NCI-H2107 treated with DMSO at 0.1 percent for 48 hours (cell line): ENCODE results near the gene ATP10A.
"Not testable (repeated sequence)": the region's sequence is repeated elsewhere in the genome, so short reads cannot be mapped to it uniquely, and the experiment has no call there.

Source experiments
- DNase-seq: peaks from one replicate; lab custom pipeline; 2025; ENCODE audit not compliant: unreplicated experiment; lab: John Stamatoyannopoulos, UW

The ATP10A gene

DNA sequence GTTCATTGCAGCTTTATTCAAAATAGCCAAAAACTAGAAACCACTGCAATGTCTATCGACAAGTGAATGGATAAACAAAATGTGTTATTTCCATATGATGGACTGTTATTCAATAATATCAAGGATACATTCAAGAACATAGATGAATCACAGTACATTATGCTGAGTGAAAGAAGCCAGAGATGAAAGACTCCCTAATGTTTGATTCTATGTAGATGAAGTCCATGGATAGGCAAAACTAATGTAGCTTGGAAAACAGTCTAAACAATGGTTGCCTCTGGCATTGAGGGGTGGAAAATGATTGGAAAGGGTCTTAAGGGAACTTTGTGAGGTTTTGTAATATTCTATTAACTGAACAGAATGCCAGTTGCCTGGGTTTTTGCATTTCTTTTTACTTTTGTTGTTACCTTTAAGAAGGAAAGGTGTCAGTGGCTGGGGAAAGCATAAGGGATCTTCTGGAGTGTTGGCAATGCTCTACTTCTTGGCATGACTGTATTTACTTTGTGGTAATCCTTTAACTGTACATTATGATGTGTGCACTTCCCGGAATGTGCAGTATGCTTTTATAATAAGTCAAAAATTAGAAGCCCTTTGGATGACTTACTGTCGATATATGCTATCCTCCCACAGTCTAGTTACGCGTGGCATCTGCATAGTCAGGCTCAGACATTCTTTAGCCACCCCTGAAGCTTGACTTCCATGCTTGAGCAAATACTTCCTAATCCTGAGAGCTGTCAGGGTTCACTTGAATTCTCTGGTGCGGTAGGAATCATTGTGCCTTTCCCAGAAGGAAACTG is 20.5 kb upstream of the ATP10A start:
- DNase-seq = no peak

DNA sequence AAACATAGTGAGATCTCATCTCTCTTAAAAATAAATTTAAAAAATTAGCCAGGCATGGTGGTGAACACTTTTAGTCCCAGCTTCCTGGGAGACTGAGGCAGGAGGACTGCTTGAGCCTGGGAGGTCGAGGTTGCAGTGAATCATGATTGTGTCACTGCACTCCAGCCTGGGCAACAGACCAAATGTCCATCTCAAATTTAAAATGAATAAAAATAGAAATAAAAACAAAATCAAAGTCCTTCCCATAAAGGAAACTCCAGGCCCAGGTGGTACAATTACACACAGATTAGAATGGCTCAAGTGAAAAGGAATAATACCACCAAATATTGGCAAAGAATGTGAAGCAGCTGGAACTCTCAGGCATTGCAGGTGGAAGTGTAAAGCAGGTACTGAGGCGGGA is 19.3 kb upstream of the ATP10A start:
- no peak for DNase-seq

DNA sequence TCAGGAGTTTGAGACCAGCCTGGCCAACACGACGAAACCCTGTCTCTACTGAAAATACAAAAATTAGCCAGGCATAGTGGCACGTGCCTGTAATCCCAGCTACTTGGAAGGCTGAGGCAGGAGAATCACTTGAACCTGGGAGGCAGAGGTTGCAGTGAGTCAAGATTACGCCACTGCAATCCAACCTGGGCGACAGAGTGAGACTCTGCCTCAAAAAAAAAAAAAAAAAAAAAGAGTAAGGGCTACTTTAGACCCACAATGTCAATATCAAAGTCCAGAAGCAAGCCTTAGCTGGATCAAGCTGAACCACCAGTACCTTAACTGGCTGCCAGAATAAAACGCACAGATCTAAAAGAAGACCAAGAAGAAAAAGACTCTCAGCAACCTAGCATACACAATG is 17.8 kb upstream of the ATP10A start:
- not testable (repeated sequence) for DNase-seq

DNA sequence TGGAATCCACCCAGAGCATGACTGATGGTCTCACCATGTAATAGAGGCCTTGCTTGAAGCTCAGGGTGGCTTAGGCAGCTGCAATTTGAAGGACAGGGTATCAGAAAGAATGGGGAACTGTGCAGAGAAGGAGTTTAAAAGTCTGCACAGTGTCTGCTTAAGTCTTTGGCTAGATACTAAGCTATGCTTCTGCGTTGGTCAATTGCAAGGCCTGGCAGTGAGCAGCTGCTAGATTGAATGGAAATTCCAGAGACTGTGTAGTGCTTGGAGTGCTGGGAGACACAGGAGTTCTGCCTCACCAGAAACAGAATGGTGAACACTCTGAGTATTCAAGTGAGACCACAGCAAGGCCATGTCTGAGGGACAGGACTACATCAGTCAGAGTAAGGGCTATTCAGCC is 17.3 kb upstream of the ATP10A start:
- DNase-seq = no peak

DNA sequence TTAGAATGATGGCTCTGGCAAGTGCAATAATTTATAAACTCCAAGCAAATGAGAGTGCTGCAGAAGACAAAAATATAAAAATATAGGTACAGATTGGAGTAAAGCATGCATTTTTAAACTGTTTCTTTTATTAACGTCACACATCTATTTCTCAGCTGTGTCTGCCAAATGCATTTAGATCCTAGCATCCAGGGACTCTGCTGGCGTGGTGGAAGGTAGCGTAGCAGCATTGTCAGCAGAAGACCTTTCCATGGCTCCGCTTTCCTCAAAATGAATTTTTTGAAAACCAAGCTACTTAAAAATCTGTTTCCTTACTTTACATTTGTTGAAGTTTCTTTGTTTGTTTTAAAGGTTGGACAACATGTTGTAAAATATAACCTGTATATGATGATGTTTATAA is 16.3 kb upstream of the ATP10A start:
- no peak for DNase-seq

DNA sequence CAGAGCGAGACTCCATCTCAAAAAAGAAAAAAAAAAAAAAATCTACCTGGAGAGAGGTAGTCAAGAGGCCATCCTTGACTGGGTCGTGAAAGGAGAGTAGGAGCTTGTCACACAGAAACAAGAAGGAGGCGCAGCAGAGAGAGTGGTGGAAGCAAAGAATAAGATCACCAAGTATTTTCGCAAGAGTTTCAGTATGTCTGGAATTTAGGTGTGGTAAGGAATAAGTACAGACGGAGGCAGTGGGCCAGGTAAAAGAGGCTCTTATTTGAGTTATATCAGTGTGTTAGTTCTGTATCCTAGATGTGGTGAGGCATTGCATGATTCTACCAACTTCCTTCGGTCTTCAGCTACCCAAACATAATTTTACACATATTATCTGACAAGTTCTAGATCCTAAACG is 14.6 kb upstream of the ATP10A start:
- DNase-seq = no peak

DNA sequence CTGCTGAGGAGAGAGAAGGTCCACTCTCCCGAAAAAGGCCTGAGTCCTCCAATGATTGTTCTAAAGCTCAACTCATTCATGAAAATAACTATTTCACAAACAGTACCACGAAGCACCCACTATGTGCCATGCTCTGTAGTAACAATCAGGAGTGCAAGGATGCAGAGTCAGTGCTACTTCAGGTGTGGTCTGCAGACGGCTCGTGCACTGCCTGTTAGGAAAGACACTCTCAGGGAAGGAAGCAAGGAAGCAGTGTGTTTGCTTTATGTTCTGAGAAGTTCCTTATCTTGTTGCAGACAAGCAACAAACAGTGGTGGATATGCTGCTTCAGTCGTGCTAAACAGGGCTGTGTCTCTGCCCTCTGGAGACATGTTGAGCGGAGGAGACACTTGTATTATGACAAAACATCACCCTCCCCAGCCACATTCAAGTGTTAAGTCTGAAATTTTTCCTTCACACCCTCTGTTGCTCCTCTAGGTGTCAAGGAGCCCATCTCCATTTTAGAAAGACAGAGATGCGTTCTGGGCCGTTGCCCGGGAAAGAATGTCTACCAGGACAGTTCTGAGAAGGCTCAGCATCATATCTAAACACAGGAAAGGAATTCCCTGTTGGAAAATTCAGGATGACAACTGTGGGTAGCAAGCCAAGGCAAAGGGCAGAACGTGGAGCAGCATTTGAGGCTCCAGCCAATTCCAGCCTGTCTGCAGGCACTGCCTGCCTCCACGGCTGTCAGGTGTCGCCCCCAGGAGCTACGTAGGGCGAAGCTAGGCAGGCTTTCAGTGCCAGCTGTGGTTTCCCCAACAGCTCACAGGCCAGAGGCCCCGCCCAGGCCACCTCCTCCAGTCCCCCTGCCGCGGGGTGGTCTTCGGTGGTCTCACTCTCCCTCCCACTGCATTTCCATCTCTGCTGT is 13.4 kb upstream of the ATP10A start:
- DNase-seq = no peak

DNA sequence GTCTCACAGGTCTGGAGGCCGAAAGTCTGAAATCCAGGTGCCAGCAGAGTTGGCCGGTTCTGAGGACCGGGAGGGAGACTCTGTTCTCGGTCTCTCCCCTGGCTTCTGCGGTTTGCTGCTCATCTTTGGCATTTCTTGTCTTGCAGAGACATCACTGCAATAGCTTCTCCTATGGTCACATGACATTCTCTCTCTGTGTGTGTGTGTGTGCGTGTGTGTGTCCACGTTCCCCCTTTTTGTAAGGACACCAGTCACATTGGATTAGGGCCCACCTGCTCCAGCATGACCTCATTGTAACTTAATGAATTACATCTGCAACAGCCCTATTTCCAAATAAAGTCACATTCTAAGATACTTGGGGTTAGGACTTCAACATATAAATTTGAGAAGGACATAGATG is 12.4 kb upstream of the ATP10A start:
- no peak for DNase-seq

DNA sequence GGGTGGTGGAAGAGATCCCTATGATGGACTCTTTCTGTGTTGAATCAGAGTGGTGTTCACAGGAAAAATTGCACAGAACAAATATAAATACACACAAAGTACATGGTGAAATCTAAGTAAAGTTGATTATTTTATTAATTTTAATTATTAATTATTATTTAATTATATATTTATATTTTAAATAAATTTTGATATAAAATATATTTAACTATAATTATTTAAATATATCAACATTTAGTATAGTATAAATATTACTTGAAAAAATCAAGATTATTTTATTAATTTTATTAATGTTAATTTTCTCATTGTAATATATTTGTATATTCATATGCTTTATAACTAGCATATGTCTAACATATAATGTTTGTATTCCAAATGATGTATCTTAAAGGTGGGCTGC is 11.3 kb upstream of the ATP10A start:
- DNase-seq = no peak

DNA sequence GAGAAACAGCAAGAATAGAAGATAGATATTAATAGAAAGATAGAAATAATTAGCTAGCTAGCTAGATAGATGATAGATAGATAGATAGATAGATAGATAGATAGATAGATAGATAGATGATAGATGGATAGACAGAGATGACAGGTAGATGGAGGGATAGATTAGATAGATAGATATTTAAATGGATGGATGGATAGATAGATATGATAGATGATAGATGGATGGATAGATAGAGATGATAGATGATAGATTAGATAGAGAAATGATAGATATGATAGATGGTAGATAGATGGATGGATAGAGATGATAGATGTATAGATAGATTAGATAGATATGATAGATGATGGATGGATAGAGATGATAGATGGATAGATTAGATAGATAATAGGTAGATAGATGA is 8.3 kb upstream of the ATP10A start:
- no peak for DNase-seq

DNA sequence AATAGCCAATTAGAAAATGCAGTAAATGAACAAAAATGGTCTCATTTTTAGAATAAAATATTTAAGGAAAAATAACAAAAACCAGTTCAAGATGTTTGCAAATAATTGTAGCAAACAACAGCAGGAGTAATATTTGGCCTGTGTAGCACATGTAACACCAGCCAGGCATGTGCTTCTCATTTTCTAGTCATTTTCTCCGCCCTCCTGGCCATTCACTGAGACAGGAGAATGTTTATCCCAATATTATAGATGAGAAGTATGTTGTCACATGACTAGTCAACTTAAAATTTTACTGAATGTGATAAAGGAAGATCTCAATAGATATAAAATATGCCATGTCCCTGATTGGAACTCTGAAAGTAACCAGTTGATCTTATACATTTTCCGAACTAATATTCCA is 7.8 kb upstream of the ATP10A start:
- DNase-seq = no peak

DNA sequence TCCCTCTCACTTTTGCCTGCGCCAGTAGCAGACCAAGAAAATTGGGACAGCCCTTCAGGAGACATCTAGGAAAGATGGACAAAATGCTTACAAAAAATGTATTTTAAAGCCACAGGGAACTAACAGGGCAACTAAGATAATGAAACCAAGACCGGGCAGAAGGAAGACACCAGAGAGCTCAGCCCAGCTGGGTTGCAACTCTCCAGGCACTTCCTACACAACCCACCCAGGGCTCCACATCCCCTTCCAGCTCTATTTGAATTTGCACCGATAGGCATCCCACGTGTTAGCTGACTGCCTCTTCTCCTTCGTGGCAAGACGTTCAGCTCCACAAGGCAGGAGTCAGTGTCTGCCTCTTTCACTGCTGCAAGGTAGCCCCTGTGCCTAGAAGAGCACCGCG is 6.6 kb upstream of the ATP10A start:
- no peak for DNase-seq

DNA sequence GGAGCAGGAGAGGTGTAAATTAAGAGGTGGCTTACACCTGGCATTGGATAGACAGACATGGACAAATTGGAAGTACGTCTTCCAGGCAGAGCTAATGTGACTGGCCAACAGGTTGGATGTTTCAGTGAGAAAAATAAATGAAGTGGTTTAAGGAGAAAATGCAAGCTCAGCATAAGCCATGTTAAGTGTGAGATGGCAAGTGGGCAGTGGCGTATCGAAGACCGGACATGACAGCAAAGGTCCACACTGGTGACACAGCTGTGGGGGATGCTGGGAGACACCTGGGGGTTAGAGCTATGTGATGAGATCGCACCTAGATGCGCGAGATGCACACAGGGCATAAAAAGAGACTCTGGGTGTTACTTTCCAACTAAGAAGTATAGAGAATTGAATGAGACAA is 3.7 kb upstream of the ATP10A start:
- no peak for DNase-seq

DNA sequence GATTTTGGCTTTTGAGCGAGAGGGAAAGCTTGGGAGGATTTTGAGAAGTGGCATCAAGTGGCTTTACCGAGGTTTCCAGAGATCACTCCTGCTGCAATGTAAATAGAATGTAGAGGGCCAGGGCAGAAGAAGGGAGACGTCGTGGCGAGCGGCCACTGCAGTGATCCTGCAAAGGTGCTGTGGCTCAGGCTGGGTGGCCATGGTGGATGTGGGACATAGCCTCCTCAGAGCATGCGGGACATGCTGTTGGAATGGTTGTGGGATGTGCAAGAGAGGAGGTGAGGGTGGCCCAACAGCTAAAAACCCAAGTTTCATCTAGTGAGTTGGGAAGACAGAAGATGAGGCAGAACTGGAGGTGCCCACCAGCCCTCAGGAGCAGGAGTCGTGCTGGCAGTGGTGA is 3.1 kb upstream of the ATP10A start:
- DNase-seq = no peak

DNA sequence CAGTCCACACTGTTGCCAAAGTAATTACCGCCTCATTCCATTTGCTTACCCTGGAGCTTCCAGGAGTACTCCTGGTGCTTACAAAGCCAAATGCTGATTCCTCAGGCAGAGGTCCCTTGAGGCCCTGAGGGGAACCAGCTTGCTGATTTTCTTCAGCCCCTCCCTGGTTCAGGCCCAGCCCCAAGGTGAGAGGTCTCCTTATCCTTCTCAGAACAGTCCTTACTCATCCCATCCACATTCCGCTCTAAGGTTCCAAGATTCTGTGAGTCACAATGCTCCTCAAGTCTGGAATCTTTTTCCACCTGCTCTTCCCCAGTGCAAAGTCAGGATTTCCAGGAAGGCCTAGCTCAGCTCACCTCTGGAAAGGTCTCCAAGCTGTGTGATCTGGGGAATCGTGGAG is 1.8 kb upstream of the ATP10A start:
- no peak for DNase-seq

DNA sequence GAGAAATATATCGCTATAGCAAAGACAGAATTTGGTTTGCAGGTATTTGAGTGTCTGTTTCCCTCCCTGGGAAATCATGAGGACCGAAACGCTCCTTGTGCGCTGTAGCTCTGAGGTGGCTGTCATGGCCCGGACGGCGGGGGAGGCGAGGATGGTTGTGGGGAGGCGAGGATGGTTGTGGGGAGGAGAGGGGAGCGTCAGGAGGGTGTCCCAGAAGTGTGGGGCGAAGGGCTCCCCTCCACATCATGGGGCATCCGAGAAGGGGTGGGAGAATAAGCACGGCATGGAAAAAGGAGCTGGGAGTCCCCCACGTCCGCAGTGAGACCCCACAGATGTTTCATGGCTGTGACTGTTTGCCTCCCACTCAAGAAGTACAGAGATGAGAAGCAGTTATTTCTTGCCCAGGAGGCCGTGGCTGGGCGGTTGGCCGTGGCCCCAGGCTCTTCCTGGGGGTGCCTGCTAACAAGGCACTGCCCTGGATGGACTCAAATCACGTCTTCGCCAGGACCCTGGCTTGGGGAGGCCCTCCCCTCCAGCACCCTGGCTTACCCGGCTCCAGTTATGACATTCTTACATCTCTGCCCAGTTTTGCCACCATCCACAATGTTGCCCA is 947 bp upstream of the ATP10A start:
- DNase-seq = no peak

DNA sequence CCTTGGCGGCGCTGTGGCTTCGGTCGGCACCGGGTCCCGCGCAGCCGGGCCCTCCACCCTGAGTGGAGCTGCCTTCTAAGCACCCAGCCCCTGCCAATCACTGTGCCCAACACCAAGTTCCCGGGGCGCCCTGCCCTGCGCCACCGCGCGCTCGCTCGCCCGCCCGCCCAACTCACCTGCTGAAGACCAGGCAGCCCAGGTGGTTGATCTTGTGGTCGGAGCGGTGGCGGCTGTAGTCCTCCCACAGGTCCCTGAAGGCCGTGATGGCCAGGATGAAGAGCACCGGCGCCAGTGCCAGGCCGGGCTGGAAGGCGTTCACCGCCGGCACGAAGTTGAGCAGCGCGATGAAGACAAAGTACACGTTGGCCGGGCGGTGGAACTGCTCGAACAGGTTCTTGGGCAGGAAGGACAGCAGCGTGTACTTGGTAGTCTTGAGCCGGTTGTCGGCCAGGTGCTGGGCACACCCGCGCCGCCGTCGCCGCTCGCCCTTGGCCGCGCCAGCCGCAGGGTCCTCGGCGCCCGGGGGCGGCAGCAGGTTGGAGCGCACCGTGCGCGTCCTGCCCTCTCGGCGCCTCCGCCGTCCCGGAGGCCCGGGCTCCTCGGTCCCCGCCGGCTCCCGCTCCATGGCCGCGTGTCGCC is 536 bp downstream of the ATP10A start:
- DNase-seq = no peak

DNA sequence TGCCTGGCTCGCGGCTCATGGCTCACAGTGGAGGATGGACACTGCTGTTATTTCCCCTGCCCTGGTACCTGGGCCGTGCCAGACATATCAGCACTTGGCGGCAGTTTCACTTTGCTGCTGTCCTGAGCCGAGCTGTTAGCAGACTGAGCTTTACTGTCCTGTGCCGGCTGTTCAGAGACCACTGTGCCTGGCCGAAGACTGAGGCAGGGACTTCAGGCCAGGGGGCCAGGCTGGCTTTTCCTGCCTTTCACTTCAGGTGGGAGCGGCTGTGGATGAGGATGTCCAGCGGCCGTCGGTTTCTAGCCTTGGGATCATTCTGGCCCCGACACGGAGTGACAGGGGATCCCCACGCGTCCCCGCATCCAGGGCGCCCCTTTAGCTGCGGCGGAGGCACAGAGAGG is 1.1 kb downstream of the ATP10A start:
- no peak for DNase-seq

DNA sequence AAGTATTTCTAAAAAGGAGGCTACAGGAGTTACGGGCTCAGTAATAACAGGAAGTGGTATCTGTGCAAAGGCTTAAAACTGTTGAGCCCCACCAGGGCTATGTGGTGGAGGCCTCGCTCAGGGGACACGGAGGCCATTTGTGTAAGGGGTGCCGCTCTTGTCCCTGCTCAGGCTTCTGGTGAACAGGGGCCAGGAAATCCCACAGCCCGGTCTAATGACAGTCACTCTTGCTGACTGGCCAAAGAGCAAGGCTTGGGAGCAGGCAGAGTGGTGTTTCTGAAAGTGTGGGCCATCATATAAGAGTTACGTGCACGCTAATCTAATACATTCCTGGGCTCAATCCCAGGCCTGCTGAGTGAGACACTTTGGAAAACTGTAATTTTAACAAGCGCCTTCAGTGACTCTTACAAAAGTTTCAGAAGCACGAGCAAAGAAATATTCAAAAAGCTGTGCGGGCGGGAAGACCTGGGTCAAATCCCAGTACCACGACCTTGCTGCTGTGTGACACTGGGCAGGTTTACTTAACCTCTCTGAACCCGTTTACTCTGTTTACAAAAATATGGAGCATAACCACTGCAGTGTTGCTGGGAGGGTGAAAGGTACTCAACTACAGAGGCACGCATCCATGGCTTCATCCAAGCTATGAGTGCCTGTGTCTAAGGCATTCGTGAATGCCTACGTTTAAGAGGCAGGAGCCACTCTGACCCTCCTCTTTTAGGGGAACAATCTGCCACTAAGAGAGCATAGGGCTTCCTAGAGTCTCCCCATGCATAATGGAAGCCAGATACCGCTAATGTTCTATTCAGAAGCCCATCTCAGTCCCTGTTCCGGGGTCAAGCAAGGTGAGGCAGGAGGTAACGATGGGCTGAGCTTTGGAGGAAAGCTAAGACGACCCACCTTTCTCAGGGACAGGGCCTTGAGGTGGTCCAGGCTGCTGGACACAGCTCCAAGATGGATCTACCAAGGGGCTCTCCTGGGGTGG is 2.0 kb downstream of the ATP10A start:
- DNase-seq = no peak
